Esophagus mucosa (tissue), 1 donor: ENCODE results near the gene PATJ. TPM values are rescaled to one million over a fixed set of nuclear protein-coding genes. Genes with fewer than 3 reads are reported as not detected.

Experiments
- ATAC-seq: fragments of 200-7000 bp; cut with Tn5 transposase; one replicate; pipeline ENCODE4 v1.9.1; 2020
- total RNA-seq: library from RNA; stranded (reverse); gene quantifications from one replicate; pipeline ENCODE4 v1.2.4, GENCODE V29; 2023
- donor health status: DM: yes; HTN: yes; CAD: no.

PATJ gene
- total RNA-seq, 1 donor from 2014 or later = 52.8 TPM

DNA sequence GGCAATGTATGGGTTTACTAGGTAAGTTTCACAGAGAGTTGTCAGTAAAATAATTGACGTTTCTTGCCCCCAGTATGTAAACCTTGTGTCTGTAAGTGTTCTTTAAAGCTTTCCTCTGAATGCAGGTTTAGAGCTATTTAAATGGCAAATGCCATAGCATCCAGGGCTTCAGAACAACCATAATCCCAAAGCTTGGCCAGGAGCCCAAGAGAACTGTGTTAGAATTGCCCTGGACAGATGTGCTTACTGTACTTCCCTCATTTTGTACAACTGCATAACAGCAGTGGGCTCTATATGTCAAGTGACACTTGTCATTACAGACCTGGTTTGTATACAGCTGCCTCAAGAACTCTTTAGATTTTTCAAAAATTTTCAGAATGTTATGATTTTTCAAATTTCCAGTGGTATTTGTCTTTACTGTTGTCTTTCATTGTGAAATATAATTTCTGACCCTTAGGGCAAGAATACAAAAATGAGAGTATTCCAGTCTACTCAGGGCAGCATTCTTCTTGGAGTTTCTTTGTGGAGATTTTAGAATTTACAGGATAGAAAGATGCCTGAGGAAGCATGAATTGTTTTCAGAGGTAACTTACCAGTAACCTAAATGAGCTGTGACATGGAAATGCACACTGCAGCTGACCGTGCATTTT is 315.5 kb downstream of the PATJ start:
- no peak for ATAC-seq

DNA sequence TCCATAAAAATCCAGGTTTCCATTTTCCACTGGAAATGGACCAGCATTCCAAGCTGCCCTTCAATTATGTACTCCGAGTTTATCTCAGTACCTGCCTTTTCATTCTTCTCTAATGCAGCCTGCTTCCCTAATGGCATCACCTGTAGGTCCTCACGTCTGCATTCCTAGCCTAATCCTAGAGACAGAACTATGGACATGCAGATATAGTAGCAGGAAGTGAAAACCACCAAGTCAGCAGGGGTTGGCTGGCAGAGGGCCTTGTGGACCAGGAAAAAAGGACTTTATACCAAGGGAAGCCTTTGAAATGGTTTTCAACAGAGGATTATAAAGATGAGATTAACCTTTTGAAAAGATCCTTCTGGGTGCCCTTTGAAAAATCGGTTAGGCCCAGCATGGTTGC is 316.7 kb downstream of the PATJ start:
- ATAC-seq = peak; percentile 43

DNA sequence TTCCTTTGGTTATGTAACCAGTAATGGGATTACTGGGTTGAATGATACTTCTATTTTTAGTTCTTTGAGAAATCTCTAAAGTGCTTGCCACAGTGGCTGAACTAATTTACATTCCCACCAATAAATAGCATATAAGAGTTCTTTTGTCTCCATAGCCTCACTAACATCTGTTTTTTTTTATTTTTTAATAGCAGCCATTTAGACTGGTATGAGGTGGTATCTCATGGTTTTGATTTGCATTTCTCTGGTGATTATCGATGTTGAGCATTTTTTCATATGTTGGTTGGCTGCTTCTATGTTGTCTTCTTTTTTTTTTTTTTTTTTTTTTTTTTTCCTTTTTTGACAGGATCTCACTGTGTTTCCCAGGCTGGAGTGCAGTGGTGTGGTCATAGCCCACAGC is 319.8 kb downstream of the PATJ start:
- no peak for ATAC-seq

DNA sequence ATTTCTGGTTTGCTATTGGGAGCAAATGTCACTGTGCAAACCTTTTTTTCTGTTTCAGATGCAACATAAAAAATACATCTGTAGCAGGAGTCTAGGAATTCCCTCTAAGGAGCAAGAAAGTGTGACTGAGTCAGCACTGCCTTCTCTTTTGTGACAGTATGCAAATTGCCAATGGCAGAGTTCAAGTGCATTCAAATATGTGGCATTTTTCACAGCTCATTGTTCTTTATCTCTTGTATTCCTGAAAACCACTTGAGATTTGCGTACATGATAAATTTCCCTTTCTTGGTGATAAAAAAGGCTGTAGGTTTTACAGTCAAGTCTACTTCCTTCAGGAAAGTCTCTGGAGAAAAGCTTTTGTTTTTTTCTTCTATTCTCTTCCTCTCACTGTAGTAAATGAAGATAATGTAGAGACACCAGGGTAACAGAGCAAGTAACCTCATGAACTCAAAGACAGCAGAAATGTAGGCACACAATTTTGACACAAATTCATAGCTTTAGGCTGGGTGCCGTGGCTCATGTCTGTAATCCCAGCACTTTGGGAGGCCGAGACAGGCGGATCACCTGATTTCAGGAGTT is 322.6 kb downstream of the PATJ start:
- ATAC-seq = no peak

DNA sequence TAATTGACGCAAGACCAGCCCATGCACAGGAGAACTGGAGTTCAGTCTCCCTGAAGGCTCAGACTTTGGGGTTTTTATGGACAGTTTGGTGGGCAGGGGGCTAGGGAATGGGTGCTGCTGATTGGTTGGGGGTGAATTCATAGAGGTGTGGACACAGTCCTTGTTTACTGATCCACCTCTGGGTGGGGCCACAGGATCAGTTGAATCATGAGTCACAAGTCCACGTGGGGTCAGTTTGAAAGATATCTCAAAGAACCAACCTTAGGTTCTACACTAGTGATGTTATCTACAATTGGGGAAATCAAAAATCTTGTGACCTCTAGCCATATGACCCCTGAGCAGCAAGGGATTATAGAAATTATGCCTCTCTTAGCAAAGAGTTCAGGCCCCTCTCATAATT is 324.4 kb downstream of the PATJ start:
- ATAC-seq = peak; percentile 28

DNA sequence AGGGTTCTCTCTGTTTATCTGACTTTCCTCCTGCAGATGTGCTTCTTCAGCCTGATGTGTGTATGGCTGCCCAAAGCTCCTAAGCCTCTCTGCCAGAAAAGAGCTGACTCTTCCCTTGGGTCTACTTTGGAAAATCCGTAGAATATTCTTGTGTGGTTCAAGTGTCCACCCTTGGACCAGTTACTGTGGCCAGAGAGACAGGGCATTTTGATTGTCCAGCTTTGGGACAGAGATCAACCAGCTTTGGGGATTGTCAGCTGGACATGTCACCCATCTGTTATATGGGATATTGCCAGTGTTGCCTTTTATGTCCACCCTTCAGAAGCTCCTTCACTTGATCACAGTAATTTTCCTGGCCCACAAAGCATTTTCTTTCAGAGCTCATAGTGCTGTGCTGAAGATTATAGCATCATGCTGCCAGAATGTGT is 326.1 kb downstream of the PATJ start:
- ATAC-seq = no peak

DNA sequence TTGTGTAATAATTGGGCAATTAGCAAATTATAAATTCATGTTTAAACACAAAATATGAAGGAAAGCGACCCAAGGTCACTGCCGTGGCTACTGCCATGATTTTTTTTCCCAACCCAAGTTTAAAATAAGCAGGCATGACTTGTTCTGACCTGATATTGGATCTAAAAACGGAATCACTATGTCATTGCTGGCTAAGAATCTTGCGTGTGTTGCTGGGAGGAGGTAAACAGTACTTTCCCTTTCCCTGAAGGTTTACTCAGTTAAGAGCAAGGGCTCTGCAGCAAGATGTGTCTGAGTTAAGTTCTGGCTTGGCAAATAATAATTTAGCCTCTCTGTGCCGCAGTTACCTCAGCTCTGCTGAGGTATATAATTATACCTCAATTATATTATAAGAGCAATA is 326.7 kb downstream of the PATJ start:
- ATAC-seq = no peak

DNA sequence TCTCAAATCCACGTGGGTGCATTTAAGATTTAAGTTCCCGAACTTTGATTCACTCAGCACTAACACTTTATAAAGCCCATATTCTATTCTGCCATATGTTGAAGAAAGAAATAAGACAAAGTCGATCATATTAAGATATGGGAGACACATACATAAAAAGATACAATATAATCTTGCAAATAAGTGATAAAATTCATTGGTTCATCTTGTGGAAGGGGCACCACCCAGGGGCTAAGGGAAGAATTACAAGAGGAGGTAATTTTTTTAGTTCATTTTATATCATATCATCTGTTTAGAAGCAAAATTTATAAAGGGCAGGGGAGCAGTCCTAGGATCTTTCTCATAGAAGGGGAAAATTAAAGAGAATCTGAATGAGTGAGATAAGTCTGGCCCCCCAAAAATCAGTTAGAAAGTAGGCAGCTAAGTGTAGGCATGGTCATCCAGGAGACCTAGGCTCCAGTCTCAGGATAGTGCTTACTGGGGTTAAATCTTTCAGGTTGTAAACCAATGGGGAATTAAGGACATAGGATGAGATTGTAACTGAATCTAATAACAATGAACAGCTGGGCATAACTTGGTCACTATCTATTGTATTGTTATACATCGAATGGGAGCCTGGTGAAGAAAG is 328.2 kb downstream of the PATJ start:
- no peak for ATAC-seq

DNA sequence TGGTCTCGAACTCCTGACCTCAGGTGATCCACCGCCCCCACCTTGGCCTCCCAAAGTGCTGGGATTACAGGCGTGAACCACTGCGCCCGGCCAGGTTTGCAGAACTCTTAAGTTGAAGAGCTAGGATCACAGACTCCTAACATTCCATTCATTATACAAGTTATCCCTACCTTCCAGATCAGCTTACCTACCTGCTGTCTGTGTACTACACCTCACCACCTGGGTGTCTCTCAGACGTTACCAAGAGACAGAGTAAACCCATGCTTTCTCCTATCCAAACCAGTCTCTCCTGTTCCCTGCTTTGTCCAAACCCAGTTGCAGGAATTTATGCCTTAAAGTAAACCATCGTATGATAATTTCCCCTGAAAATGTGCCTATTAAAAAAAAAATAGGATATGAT is 329.4 kb downstream of the PATJ start:
- no peak for ATAC-seq

DNA sequence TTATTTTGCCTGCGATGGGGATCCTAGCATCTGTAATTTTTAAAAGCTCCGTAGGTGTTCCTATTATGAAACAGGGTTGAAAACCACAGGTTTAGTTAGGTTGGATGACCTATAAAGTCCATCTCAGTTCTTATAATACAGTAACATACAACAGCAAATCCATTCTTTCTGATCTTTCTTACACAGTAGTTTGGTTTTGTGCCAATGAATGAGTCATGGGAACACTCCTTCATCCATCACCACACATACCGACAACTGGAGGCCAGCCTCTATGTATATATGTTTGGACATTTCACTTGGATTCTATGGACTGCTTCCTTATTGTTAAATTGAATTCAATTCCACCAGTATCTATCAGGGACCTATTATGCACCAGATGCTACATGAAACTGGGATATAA is 334.0 kb downstream of the PATJ start:
- peak; percentile 81 for ATAC-seq

DNA sequence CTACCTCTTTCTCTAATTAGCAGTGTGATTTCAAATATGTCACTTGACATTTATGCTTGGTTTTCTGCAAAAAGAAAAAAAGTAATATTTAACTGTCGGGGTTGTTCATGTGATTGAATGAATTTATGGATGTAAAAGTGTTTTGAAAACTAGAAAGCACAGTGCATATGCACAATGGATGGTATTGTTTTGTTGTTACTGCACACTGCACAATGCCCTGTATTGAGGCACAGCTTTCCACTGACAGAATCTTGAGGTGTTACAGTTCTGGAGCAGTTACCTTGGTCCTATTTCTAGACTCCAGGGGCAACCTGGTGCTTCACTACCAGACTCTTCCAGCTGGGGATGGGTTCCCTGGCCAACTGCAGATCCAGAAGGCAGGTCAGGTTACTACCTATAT is 335.5 kb downstream of the PATJ start:
- no peak for ATAC-seq

DNA sequence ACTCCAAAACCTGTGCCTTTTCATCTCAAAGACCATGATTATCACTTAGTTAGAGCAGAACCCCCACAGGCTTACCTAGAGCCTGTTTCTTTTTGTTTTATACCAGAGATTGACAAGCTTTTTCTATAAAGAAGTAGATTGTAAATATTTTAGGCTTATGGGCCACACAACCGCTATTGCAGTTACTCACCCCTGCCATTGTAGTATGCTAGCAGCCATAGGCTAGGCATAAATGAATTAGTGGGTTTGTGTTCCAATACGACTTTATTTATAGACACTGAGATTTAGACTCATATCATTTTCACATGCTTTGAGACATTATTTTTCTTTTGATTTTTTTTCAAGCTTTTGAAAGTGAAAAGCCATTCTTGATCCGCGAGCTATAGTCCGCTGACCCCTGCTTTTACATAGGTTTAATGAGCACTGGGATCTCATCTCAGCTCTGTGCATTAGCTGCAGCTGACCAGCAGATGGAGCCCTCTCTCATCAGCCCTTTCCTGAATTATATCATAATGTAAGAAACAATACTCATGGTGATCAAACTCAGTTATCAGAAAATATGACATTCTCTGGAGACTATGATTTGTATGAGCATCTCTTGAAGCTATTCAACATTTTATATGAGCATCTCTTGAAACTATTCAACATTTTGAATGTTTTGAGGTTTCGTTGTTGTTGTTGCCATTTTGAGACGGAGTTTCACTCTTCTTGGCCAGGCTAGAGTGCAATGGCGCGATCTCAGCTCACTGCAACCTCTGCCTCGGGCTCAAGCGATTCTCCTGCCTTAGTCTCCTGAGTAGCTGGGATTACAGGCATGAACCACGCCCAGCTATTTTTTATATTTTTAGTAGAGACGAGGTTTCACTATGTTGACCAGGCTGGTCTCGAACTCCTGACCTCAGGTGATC is 340.4 kb downstream of the PATJ start:
- ATAC-seq = peak; percentile 67

DNA sequence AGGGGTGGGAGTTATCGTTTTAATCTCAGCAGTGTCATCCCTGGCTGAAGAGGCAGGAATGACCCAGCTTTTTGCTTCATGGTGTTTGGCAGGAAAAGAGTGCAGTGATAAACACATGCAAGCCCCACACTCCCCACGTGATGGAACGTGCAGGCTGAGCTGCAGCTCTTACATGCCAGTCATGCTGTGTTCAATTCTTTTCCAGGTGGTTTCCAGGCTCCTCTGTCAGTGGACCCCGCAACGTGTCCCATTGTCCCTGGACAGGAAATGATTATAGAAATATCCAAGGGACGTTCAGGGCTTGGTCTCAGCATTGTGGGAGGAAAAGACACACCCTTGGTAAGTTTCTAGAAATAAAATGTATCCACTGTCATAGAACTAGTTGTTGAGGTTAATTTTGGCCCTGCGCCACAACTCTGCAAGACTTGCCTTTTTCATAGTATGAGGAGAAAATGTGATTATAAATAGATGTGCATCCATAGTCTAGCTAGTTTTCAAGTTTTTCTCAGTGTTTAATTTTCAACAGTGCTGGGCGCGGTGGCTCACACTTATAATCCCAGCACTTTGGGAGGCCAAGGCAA is 342.1 kb downstream of the PATJ start:
- no peak for ATAC-seq

DNA sequence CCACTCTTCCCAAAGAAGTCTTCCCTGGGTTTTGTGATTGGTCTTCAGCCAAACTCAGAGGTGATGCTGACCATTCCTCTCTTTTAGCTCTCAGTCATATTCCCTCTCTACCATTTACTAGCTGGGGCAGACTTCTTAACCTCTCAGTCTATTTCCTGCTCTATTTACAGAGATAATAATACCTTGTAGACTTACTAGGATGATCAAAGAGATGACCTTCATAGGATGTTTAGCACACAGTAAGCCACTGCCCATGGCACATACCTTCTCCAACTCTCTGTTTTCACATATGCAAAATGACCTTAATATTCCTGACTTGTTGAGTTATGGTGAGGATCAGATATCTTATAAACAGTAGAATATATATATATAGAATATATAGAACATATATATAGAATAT is 346.2 kb downstream of the PATJ start:
- no peak for ATAC-seq

DNA sequence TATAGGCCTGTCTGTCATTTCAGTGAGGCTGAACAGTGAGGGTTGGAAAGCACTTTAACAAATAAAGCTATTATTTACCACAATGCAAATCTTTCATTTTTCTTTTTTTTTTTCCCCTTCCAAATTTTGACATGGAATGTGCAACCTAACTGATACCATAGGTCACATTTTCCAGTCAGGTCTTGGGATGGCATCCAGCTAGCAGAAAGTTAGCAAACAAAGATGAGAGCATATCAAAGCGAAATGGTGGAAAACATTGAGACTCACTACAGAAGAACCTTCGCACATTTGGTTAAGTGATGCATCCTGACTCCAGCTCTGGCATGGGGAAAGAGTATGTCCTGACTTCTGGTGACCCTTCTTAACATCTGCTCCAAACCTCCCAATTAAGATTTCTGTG is 347.3 kb downstream of the PATJ start:
- no peak for ATAC-seq

DNA sequence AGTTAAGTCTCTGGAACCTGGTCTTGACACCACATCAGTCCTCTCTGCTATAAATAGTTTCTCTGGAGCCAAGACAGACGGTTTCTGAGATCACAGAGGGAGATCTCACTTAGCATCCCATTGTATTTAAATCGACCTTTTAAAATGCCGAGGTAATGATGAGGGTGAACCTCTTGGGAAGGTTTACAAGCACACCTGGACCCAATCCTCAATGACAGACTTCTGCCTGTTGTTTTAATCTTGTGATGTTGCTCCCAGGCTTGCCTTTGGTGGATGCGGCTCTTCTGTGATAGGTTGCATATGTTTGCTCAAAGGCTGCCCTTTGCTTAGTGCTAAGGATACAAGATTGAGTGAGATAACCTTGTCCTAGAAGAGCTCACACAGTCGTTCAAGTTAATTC is 347.7 kb downstream of the PATJ start:
- no peak for ATAC-seq

DNA sequence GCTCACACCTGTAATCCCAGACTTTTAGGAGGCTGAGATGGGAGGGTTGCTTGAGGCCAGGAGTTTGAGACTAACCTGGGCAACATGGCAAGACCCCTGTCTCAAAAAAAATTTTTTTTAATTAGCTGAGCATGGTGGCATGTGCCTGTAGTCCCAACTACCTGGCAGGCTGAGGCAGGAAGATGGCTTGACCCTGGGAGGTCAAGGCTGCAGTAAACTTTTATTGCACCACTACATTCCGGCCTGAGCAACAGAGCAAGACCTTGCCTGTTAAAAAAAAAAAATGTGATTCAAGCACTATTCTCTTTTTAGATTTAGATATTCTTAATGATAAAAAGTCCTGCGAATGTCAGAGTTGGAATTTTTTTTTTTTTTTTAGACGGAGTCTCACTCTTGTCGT is 349.8 kb downstream of the PATJ start:
- no peak for ATAC-seq

DNA sequence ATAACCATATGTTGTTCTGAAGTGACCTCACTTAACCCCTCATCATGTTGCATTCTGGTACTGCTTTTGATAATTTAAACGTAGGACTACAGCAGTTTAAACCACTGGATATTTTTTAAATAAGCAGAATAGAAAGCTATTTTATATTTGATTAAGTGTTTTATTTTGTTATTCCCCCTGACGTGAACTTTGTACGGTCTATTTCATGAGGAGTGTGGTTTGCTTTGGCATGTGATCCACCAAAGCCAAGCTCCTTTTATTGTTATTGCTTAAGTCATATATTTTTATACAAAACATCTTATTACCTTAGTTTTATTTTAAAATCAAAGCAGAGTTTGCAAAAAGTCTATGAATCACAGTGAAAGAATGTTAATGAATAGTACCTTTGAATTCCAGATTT is 351.0 kb downstream of the PATJ start:
- ATAC-seq = no peak

DNA sequence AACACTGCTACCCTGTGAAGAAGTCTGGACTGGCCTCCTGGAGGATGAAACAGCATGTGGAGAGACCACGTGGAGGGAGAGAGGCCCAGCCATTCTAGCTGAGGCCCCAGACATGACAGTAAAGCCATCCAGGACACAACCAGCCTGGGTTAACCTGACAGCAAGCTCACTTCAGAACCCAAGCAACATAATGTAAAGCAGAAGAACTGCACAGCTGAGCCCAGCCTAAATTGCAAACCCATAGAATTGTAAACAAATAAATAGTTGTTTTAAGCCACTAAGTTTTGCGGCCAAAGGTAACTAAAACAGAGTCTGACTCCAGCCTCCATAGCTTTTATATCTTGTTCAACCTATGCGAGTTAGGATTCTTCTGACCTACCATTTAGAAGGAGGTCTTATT is 355.2 kb downstream of the PATJ start:
- no peak for ATAC-seq

DNA sequence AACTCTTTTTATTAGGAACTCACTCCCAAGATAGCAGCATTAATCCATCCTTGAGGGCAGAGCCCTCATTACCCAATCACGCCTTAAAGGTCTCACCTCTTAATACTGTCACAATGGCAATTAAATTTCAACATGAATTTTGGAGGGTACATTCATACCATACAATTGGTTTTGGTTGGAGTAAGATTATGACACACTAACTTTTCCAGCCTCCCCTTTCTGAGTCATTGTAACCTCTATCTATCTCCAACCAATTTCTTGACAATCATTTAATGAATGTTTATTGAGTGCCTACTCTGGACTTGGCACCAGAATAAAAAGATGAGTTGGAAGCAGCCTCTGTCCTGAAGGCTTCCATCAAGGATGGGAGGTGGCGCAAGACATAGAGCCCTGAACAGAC is 358.2 kb downstream of the PATJ start:
- ATAC-seq = no peak

DNA sequence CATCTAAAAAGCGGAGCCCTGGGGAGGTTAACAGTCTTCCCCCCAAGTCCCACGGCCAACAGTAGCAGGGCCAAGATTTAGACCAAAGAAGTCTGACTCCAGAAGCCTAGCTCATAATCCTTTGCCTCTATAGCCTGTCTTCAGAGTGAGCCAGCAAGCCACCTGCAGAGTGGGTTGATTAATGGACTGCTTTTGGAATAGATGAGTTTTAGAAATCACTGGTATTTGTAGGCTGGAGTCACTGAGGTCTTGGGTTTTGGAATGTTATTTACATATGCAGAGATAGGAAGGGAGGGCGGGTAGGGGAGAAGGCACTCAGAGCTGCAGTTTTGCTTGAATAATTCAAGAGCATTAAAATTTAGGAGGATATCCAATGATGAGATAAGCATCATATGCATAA is 361.6 kb downstream of the PATJ start:
- no peak for ATAC-seq

DNA sequence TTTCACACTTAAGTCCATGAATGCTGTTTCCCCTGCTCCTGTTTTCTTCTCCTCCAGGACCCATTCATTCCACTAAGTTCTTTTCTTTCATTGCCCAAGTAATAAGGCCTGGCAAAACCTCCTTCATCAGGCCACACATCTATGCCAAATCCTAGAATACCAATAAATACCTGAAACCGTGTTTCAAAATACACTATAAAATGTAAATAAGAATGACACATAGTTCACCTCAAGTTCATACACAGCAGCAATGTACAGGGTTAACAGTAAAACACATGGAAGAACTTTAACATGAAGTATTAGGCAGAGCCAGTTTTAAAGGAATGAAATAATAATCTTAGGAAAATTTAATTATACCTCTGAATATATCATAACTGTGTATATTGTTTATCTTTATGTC is 365.6 kb downstream of the PATJ start:
- no peak for ATAC-seq

DNA sequence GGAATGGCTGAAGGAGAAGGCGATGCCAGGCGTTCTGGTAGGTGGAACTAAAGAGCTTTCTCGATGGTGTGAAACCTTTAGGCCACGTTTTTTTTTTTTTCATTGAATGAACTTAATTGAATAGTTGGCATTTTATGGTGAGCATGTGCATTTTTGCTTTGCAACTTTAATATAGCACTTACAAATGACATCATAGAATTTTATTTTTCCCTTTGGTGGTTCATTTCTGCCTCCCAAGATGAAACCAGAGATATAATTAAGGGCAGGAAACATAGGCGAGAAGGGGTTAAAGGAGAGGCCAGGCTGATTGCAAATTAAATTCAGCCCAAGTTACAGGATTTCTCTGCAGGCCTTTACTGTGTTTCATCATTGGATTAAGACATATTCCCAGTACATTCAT is 366.8 kb downstream of the PATJ start:
- ATAC-seq = no peak
